GM10248 (cell line): ENCODE results near the gene PLEKHF1.

Experiments
- CTCF ChIA-PET: fragments of 300-600 bp; sonication (Branson Sonifier 250); formaldehyde crosslinking; extraction: SDS; loops from one replicate; lab custom pipeline; 2021; ENCODE audit warnings: antibody characterized with exemption; lab: Yijun Ruan, JAX
- POLR2A ChIA-PET: fragments of 350-650 bp; sonication (Branson Sonifier 250); formaldehyde crosslinking; extraction: SDS; loops from one replicate; lab custom pipeline; 2020; ENCODE audit warnings: antibody characterized with exemption; lab: Yijun Ruan, JAX
- DNase-seq: peaks from one replicate; pipeline ENCODE4 v3.0.0; 2012; ENCODE audit errors: extremely low spot score
- TF ChIP-seq, protein P1 (sequence below): IDR thresholded peaks from 2 replicates; pipeline ENCODE4 v1.5.1; 2012; ENCODE audit warnings: mild to moderate bottlenecking, low read depth; ENCODE audit errors: extremely low read depth, missing control alignments, control extremely low read depth

The PLEKHF1 gene

DNA sequence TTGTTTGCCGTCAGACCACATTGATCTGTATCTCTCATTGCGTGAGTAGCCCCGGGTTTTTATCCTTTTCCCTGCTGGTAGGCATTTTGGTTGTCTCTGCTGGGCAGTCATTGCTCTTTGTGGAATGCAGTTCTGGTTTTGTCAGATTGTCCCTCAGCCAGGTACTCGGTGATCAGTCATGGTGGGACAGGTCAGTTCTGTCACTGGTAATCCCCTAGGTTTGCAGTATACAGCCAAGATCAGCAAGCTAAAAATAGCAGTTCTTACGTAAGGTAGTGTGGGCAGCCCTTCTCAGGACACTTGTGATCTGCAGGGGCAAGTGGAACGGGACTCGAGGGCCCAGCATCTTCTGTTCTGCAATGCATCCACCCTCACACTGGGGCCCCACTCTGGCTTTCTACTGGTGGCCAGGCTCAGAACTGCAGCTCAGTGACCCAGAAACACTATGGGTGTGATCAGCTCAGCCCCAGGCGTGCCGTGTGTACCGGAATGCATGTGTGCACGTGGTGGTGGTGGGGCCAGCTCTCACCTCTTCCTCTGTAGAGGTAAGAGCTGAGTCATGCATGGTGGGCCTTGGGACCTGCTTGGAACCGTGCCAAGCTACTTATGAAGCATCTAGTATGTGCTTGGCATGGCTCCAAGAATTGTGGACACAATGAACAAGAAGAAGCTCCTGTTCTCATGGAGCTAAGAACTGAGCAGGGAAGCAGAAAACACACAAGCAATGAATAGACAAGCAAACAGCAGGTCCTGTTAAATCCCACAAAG is 6.3 kb downstream of the PLEKHF1 start:
- POLR2A ChIA-PET = interaction anchor here (1.1 to 1.2 kb wide), 2 partner anchors 43 to 45 kb away, joined by 3 to 4 read pairs; partner anchors contain the start of gene C19orf12
- TF ChIP-seq, protein P1, sequence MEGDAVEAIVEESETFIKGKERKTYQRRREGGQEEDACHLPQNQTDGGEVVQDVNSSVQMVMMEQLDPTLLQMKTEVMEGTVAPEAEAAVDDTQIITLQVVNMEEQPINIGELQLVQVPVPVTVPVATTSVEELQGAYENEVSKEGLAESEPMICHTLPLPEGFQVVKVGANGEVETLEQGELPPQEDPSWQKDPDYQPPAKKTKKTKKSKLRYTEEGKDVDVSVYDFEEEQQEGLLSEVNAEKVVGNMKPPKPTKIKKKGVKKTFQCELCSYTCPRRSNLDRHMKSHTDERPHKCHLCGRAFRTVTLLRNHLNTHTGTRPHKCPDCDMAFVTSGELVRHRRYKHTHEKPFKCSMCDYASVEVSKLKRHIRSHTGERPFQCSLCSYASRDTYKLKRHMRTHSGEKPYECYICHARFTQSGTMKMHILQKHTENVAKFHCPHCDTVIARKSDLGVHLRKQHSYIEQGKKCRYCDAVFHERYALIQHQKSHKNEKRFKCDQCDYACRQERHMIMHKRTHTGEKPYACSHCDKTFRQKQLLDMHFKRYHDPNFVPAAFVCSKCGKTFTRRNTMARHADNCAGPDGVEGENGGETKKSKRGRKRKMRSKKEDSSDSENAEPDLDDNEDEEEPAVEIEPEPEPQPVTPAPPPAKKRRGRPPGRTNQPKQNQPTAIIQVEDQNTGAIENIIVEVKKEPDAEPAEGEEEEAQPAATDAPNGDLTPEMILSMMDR = peak; percentile 26
- CTCF ChIA-PET = interaction anchor here (0.6 to 5.5 kb wide), 19 partner anchors 8 to 186 kb away, joined by 3 to 51 read pairs (median 5); partner anchors contain the start of genes C19orf12 and POP4
- peak; percentile 76 for DNase-seq

DNA sequence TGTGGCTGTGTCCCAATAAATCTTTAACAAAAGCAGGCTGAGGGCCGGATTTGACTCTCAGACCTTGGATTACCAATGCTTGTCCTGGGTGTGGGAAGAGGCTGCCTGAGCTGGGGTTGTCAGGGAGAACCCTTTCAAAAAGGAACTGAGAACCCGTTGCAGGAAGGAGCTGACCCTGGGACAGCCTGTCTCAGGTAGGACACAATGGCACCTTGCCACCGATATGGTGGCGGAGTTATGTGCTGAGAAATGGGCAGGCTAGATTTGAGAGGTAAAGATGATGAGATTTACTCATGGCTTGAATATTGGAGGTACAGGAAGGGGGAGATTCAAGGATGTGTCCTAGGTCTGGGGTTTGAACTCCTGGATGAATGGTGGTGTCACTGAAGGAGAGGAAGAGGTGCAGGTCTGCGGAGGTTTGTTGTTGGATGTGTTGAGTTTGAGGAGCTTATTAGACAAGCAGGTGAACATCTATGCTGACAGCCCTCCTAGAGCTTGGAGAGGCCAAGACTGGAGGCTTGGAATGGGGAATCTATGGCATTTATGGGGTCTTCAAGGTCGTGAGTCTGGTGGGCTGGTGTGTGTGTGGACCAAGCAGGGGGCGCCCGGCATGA is 7.2 kb downstream of the PLEKHF1 start:
- no peak for DNase-seq
- TF ChIP-seq, protein P1 = no peak
- ChIA-PET POLR2A (interaction anchor here (1.2 kb wide), 1 partner anchor 42 kb away, joined by 4 read pairs; the partner anchor contains the start of gene C19orf12), CTCF (interaction anchor here (0.8 to 5.5 kb wide), 16 partner anchors 9 to 185 kb away, joined by 3 to 51 read pairs (median 6); partner anchors contain the start of genes C19orf12 and POP4)

DNA sequence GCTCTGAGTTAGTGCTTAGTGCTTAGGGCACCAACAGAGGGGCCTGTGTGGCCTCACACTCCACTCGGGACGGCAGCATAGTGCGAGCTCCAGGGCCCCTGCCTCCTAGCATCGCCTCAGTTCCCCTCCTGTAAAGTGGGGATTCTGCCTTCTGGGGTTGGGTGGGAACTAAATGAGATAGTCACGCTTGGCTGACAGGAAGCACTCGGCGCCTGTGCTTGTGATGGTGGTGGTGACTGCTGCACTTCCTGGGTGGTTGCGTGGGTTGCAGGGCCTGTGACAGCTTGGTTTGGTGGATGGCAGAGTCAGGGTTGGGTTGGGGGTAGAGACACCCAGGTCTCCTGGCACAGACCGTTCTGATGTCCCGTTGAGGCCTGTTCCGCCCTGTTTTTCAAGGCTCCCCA is 7.7 kb downstream of the PLEKHF1 start:
- peak; percentile 67 for DNase-seq
- ChIA-PET CTCF (interaction anchor here (1.2 to 5.5 kb wide), 7 partner anchors 12 to 62 kb away, joined by 3 to 51 read pairs (median 8); partner anchors contain the start of gene C19orf12), POLR2A (no interaction called here)
- TF ChIP-seq, protein P1 = no peak

DNA sequence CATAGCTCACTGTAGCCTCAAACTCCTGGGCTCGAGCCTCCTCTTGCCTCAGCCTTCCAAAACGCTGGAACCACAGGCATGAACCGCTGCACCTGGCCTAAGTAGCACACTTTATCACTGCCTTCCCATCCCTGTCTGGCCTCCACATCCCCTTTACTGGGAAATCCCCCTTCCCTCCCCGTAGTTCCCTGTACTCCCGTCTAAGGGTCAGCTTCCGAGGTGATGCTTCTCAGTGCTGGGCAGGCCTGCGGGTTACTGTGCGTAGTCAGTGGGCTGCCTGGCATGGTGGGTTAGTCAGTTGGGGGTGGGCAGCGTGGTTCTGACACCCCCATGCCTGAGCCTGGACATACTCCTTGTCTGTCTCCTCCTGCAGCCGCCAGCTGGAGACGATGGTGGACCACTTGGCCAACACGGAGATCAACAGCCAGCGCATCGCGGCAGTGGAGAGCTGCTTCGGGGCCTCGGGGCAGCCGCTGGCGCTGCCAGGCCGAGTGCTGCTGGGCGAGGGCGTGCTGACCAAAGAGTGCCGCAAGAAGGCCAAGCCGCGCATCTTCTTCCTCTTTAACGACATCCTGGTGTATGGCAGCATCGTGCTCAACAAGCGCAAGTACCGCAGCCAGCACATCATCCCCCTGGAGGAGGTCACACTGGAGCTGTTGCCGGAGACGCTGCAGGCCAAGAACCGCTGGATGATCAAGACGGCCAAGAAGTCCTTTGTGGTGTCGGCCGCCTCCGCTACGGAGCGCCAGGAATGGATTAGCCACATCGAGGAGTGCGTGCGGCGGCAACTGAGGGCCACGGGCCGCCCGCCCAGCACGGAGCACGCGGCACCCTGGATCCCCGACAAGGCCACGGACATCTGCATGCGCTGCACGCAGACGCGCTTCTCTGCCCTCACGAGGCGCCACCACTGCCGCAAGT is 8.4 kb downstream of the PLEKHF1 start:
- CTCF ChIA-PET = interaction anchor here (1.2 to 5.5 kb wide), 4 partner anchors 13 to 63 kb away, joined by 3 to 51 read pairs (median 39); partner anchors contain the start of gene C19orf12
- DNase-seq = no peak
- POLR2A ChIA-PET = no interaction called here
- TF ChIP-seq, protein P1 = no peak

DNA sequence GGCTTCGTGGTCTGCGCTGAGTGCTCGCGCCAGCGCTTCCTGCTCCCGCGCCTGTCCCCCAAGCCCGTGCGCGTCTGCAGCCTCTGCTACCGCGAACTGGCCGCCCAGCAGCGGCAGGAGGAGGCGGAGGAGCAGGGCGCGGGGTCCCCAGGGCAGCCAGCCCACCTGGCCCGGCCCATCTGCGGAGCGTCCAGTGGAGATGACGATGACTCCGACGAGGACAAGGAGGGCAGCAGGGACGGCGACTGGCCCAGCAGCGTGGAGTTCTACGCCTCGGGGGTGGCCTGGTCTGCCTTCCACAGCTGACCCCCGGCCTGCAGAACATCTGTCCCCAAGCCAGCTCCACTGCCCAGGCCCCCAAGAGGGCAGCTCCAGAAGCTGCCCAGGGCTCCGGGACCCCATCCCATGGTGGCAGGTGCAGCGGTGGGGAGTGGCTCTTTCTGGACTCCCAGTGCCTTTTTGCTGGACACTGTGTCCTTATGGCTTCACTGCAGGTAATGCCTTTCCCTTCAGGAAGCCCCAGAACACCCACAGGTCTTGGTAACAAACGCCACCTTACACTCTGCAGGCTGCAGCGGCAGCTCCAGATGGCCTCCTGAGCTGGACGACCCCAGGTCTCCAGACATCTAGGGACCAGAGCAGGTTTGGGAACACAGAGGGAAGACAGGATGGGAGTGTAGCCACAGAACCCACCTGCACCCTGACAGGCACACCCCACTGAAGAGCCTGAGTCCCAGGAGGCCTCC is 9.3 kb downstream of the PLEKHF1 start:
- CTCF ChIA-PET = interaction anchor here (5.5 kb wide), 1 partner anchor 18 kb away, joined by 49 read pairs; no protein-coding TSS in a partner anchor
- TF ChIP-seq, protein P1 = no peak
- POLR2A ChIA-PET = no interaction called here
- DNase-seq = no peak
